Stimulated activated CD4-positive, alpha-beta T cell treated with anti-CD3 and anti-CD28 coated beads, Interleukin-15, amount 100 ng/mL, for 24 hours (primary cell): Measurements from ENCODE around the gene AMOT.
A peak's percentile ranks its signal among the peaks of the same experiment; 100 is the strongest.

Source experiments
- DNase-seq: peaks from one replicate; pipeline ENCODE4 v3.0.0-alpha.2; 2020

AMOT gene

GRCh38 chrX:112800971-112801775, 39.5 kb downstream of the AMOT start:
- DNase-seq: no peak

GRCh38 chrX:112799425-112799824, 41.2 kb downstream of the AMOT start:
- no peak for DNase-seq

GRCh38 chrX:112798736-112799135, 41.9 kb downstream of the AMOT start:
- no peak for DNase-seq

GRCh38 chrX:112789931-112790330, 50.7 kb downstream of the AMOT start:
- DNase-seq: no peak

- DNase-seq: no peak
Measured at GRCh38 chrX:112786076-112786475, 54.6 kb downstream of the AMOT start.

GRCh38 chrX:112785344-112785743, 55.3 kb downstream of the AMOT start:
- no peak for DNase-seq

- no peak for DNase-seq
Measured at GRCh38 chrX:112784692-112785091, 55.9 kb downstream of the AMOT start.

GRCh38 chrX:112779139-112779538, 61.5 kb downstream of the AMOT start:
- no peak for DNase-seq

- no peak for DNase-seq
Measured at GRCh38 chrX:112774651-112775293, 65.9 kb downstream of the AMOT start.

- DNase-seq: no peak
Measured at GRCh38 chrX:112774142-112774541, 66.5 kb downstream of the AMOT start.

- DNase-seq: no peak
Measured at GRCh38 chrX:112769034-112769433, 71.6 kb downstream of the AMOT start.

- no peak for DNase-seq
Measured at GRCh38 chrX:112768563-112768962, 72.1 kb downstream of the AMOT start.

GRCh38 chrX:112766774-112767173, 73.9 kb downstream of the AMOT start:
- no peak for DNase-seq

- DNase-seq: no peak
Measured at GRCh38 chrX:112761242-112762207, 79.1 kb downstream of the AMOT start.

- DNase-seq: no peak
Measured at GRCh38 chrX:112760697-112761096, 79.9 kb downstream of the AMOT start.

GRCh38 chrX:112759966-112760365, 80.7 kb downstream of the AMOT start:
- no peak for DNase-seq

- DNase-seq: no peak
Measured at GRCh38 chrX:112759512-112759911, 81.1 kb downstream of the AMOT start.

- no peak for DNase-seq
Measured at GRCh38 chrX:112757946-112758345, 82.7 kb downstream of the AMOT start.

- DNase-seq: no peak
Measured at GRCh38 chrX:112753116-112753515, 87.5 kb downstream of the AMOT start.

- no peak for DNase-seq
Measured at GRCh38 chrX:112751076-112751475, 89.6 kb downstream of the AMOT start.

- DNase-seq: no peak
Measured at GRCh38 chrX:112746812-112747595, 93.6 kb downstream of the AMOT start.

GRCh38 chrX:112738347-112739033, 102.1 kb downstream of the AMOT start:
- peak; percentile 28 for DNase-seq
